Stomach smooth muscle (tissue), 2 donors: ENCODE results near the gene ZNF747.

ENCODE experiments used
- H3K27ac ChIP-seq: one replicate; pipeline ENCODE4 v1.7.0; 2013; ENCODE audit warnings: mild to moderate bottlenecking, low read length, inconsistent platforms
- H3K27me3 ChIP-seq, 2 donors: one replicate each; pipeline ENCODE4 v1.7.0; 2013; ENCODE audit warnings: low read length in 2 of 2; ENCODE audit not compliant: insufficient read depth in 2 of 2, control insufficient read depth in 1 of 2
- H3K36me3 ChIP-seq, 2 donors: one replicate each; pipeline ENCODE4 v1.7.0; 2013; ENCODE audit warnings: low read length in 2 of 2; ENCODE audit not compliant: control insufficient read depth in 2 of 2, insufficient read depth in 2 of 2
- H3K4me1 ChIP-seq: one replicate; pipeline ENCODE4 v1.7.0; 2013; ENCODE audit warnings: low read length; ENCODE audit not compliant: control insufficient read depth, insufficient read depth
- H3K4me3 ChIP-seq, 2 donors: one replicate each; pipeline ENCODE4 v1.7.0; 2013; ENCODE audit warnings: low read length in 2 of 2
- H3K9ac ChIP-seq, 2 donors: one replicate each; pipeline ENCODE4 v1.7.0; 2013; ENCODE audit warnings: low read length in 2 of 2, mild to moderate bottlenecking in 1 of 2
- H3K9me3 ChIP-seq, 2 donors: one replicate each; pipeline ENCODE4 v1.7.0; 2013; ENCODE audit warnings: low read length in 2 of 2; ENCODE audit not compliant: control insufficient read depth in 2 of 2
- donor health status: healthy.
- donor health status: Pancreatic carcinoma.

The ZNF747 gene

GRCh38 chr16:30482366-30482765 is 52.3 kb downstream of the ZNF747 start:
- H3K4me1 ChIP-seq = no peaks in the 10 kb centered on the region
- H3K9ac ChIP-seq = no peak overlapping the region

GRCh38 chr16:30481381-30481780 is 53.3 kb downstream of the ZNF747 start:
- Histone ChIP-seq H3K9ac (no peak overlapping the region), H3K4me1 (no peaks in the 10 kb centered on the region), H3K36me3 (no peaks in the 10 kb centered on the region), H3K27ac (no peak overlapping the region), H3K9me3 (no peaks in the 10 kb centered on the region), H3K4me3 (no peak overlapping the region), H3K27me3 (no peaks in the 10 kb centered on the region)

More at GRCh38 chr16:30482366-30482765, 52.3 kb downstream of the ZNF747 start:
- H3K27me3 ChIP-seq = no peaks in the 10 kb centered on the region
- no peaks in the 10 kb centered on the region for H3K9me3 ChIP-seq
- H3K27ac ChIP-seq = no peak overlapping the region
- H3K4me3 ChIP-seq = no peak overlapping the region
- no peaks in the 10 kb centered on the region for H3K36me3 ChIP-seq
